HG02623 (cell line): ENCODE measurements around the gene MAOB.

Experiments used
- ATAC-seq: cut with Tn5 transposase; IDR thresholded peaks from one replicate; pipeline ENCODE4 v1.9.1; 2021; ENCODE audit warnings: moderate library complexity; ENCODE audit not compliant: unreplicated experiment

Gene MAOB

GRCh38 chrX:43861750-43862149 lies 20.5 kb downstream of the MAOB start:
- ATAC-seq, result no peak

DNA sequence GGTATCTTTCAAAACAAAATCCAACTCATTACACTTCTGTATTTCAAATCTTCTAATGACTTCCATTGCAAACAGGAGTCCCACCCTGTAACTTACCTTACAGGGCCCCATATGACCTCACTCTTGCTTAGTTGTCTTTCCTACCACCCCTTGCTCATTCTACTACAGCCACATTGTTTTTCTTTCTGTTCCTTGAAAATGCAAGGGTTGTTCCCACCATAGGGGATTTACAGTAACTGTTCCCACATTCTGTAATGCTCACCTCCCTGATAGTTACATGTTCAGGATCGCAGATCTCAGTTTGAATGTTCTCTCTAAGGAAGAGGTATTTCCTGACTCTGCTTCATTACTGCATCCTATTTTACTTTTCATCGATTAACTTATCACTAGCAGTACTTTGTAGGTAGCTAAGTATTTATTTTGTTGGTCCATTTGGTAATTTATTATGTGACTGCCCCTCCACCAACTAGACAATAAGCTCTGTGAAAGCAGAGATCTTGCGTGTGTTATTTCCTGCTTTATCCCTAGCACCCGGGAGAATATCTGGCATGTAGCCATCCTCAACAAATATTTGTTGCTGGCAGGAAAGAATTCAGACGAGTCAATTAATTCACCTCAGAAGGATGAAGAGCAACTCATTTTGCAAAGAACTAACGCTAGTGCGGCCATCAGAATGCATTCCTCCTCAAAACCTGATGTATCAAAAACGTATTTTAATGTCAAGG lies 21.4 kb downstream of the MAOB start:
- ATAC-seq, result no peak

DNA sequence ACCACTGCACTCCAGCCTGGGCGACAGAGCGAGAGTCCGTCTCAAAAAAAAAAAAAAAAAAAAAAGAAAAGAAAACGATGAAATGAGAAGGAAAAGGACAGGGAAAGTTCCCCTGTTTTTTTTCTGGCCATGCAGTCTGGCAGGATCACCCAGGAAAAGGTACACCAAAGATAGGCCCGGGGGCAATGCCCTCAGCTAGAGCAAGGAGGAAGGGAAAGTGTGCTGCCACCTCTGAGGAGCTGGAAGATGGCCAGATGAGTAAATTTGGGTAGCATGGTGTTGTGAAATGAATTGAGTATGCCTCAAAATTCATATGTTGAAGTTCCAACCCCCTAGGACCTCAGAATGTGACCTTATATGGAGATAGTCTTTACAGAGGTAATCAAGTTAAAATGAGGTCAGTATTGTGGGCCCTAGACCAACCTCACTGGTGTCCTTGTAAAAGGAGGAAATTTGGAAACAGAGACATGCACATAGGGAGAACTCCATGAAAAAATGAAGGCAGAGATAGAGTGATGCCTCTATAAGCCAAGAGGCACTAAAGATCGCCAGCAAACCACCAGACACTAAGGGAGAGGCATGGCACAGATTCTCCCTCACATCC lies 28.9 kb downstream of the MAOB start:
- no peak for ATAC-seq

DNA sequence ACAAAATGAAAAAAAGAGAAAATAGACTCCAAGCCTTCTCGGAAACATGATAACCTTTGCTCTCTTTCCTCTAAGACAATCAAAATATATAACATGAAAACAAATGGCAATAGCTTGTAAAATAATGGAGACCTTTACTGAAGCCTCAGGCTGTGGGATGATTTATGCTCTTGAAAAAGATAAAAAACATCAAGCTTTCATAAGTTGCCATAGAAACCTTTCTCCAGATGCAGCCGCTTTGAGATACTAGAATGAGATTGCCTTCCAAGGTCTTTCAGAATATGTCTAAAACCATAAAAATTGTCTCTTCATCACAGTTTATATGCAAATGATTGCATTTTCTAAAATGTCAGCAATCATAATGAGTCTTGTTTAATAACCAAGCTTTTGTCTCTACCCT lies 31.6 kb downstream of the MAOB start:
- ATAC-seq, result no peak

- ATAC-seq, result no peak
These were observed 33.1 kb downstream of the MAOB start for GRCh38 chrX:43849173-43849572.

DNA sequence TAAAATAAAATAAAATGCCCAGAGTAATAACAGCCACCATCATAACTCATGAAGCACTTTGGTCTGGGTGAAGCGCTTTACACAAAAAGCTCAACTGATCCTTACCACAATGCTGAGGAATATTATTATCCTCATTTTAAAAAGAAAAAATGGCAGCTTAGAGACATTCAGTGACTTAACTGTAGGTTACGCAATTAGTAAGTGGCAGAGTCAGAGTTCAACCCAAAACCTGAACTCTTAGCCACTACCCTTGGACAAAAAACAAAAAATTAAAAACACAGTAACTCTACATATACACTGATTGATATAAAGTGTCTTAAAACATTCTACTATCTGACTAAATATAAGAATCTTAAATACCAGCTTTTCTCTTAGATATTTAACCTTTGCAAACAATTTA lies 34.9 kb downstream of the MAOB start:
- ATAC-seq, result no peak

DNA sequence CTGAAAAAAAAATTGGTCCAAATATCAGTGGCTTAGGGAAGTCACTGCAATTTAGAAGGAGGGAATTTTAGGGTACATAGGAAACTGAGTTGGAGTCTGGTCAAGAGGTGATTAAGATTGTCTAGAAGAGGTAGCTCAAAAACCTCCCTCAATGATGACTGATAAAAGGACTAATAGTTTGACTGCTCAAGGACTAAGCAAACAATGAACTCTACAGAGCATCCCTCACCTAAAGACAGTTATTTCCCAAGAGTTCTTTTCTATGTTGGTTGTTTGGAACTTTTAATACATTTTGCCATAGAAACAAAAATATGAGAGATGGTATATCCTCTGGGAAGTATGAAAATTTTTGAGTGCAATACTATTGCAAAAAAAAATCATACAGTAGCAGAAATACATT lies 35.7 kb downstream of the MAOB start:
- ATAC-seq, result no peak

GRCh38 chrX:43845776-43846175 lies 36.5 kb downstream of the MAOB start:
- ATAC-seq, result no peak

DNA sequence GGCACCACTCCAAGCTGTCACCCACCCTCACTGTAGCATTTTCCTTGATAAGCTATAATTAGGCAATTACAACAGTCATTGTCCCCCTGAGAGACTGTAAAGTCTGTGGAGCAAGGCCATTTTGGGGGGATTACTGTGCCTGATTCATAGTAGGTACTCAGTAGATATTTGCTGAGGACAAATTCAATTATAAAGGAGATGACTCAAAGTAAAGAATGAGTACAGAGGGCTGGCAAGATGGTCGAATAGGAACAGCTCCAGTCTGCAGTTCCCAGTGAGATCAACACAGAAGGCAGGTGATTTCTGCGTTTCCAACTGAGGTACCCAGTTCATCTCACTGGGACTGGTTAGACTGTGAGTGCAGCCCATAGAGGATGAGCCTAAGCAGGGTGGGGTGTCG lies 42.0 kb downstream of the MAOB start:
- ATAC-seq, result no peak

DNA sequence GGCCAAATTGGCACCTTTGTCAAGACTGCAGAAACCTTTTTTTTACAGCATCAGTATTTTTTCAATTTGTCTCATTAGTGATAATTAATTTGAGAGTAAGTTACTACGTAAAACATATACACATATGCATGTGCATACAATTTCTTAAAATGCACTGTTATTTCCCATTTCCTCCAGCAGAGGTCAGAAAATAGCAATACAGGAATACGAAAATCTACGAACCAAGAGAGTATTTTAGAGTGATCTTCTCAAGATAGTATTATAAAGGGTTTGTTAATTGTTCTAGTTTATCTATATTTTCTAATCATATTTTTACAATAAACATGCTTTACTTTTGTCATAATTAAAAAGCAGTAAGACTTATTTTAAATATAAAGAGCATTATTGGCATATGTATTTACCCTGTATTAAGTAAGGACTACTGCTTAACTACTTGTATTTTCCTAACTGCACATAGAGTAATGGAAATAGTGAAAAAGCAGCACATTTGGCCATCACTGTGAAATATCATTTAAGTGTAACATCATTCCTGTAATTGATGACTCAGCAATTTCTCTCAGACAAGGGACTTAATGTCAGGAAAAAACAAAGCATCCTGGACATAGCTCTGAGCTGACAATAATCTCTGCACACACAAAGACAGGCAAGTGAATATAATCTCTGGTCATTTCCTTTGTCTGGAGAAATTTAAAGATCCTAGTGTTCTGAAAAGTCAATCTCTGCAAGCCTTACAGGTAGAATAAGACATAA lies 45.6 kb downstream of the MAOB start:
- no peak for ATAC-seq

DNA sequence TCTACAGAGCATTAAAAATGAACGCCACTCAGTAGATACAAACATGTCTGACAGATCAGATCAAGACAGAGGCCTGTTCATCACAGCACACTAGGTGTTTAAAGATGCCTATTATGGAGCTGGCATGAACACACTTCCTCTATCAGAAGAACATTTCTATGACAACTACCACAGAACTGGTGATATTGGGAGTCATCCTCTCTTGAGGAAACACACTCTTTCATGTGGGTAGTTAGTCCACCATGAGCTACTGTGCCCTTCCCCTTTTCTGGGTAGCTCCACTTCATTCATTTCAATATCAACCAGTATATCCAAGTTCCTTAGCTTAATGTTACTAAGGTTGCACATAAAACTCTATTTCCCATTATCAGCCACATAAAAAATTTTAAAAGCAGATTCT lies 46.7 kb downstream of the MAOB start:
- ATAC-seq, result no peak

- no peak for ATAC-seq
These were observed 54.5 kb downstream of the MAOB start for GRCh38 chrX:43827791-43828190.

GRCh38 chrX:43822014-43822413 lies 60.2 kb downstream of the MAOB start:
- no peak for ATAC-seq

- no peak for ATAC-seq
These were observed 64.8 kb downstream of the MAOB start for GRCh38 chrX:43817444-43817843.

GRCh38 chrX:43815209-43815608 lies 67.0 kb downstream of the MAOB start:
- ATAC-seq, result no peak

GRCh38 chrX:43813898-43814297 lies 68.4 kb downstream of the MAOB start:
- ATAC-seq, result no peak

- no peak for ATAC-seq
These were observed 68.9 kb downstream of the MAOB start for GRCh38 chrX:43813319-43813718.

DNA sequence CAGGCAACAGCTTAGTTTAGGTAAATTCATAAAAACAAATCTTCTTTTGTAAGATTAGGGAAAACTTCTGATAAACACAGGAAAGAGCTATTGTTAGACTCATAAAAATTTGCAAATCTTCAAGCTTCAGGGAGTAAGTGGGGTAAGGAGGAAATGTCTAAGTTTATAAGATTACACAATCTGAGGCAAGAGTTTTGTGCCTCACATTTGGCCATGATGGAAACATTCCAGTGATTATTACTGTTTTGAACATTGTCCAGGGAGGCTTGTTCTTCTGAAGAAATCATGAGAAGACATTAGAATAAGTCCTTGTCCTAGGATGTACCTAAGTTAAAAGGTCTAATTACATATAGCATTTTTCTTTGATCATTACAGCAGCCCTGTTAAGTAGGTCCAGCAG lies 72.8 kb downstream of the MAOB start:
- no peak for ATAC-seq

- ATAC-seq, result no peak
These were observed 74.0 kb downstream of the MAOB start for GRCh38 chrX:43808231-43808630.

DNA sequence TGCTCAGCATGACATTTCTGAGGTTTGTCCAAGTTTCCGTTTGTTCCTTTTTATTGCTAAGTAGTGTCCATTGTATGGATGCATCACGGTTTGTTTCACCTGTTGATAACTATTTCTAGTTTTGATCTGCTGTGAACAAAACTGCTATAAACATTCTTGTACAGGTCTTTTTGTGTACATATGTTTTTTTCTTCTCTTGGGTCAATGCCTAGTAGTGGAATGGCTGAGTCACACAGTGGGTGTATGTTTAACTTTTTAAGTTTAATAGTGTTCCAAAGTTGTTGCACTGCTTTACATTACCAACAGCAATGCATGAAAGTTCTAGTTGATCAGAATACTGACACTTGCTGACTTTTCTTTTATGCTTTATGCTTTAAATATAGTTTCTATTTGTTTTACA lies 76.7 kb downstream of the MAOB start:
- no peak for ATAC-seq

GRCh38 chrX:43804021-43804420 lies 78.2 kb downstream of the MAOB start:
- ATAC-seq, result no peak

DNA sequence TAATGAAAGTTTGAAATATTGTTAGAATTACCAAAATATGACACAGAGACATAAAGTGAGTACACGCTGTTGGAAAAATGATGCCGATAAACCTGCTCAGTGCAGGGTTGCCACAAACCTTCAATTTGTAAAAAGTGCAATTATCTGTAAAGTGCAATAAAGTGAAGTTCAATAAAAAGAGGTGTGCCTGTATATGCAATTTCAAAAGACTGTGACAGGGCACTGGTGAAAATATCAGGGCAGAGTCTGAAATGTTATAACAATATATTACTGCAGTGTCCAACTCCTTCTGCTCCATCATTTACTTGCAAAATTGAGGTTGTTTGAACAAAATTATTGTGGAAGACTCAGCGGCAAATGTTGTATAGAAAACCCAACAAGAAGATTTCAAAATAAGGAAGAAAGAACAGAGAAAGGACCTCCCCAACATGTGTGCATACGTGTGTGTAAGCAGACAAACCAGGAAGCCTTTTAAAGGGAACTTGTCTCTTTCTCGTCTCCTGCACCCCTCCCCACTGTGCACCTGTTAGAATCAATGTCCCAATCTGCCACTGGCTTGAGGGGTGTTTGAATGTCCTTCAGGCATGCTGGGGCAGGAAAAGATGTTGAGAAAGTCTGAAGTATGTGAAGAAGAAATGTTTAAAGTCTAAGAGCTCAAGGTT lies 96.2 kb downstream of the MAOB start:
- no peak for ATAC-seq
